Activated CD4-positive, alpha-beta T cell treated with anti-CD3 and anti-CD28 coated beads, Interleukin-2, amount 10 ng/mL, durations not matched to agents 7 days and 5 days (primary cell): ENCODE measurements around the gene DCXR. TPM values are rescaled to one million over a fixed set of nuclear protein-coding genes. Genes with fewer than 3 reads are reported as not detected.

ENCODE experiments used
- CTCF ChIA-PET: fragments of 350-600 bp; sonication (Branson Sonifier 250); formaldehyde crosslinking; loops from one replicate; lab custom pipeline; 2021; ENCODE audit warnings: antibody characterized with exemption; lab: Charles Lee
- POLR2A ChIA-PET: fragments of 350-600 bp; sonication (Branson Sonifier 250); formaldehyde crosslinking; loops from one replicate; lab custom pipeline; 2021; ENCODE audit warnings: antibody characterized with exemption; lab: Charles Lee
- DNase-seq: peaks from one replicate; pipeline ENCODE4 v3.0.0-alpha.2; 2020
- H3K27ac Mint-ChIP-seq: one replicate; pipeline ENCODE4 v1.8.0; 2021; ENCODE audit warnings: mild to moderate bottlenecking, moderate library complexity, mixed read lengths
- H3K27me3 Mint-ChIP-seq: one replicate; pipeline ENCODE4 v1.8.0; 2021; ENCODE audit warnings: mixed read lengths
- H3K36me3 Mint-ChIP-seq: one replicate; pipeline ENCODE4 v1.8.0; 2021; ENCODE audit warnings: low read depth, mixed read lengths
- H3K4me1 Mint-ChIP-seq: one replicate; pipeline ENCODE4 v1.8.0; 2021; ENCODE audit warnings: mixed read lengths
- H3K4me3 Mint-ChIP-seq: one replicate; pipeline ENCODE4 v1.8.0; 2021; ENCODE audit warnings: mild to moderate bottlenecking, moderate library complexity, mixed read lengths
- H3K9me3 Mint-ChIP-seq: one replicate; pipeline ENCODE4 v1.8.0; 2021; ENCODE audit warnings: mixed read lengths
- total RNA-seq, 2 experiments: library from RNA; stranded (reverse); gene quantifications; one replicate each; pipeline ENCODE4 v1.2.3, GENCODE V29; 2021

The DCXR gene
- total RNA-seq, 2 experiments from 2014 or later, result 140 to 144 TPM

GRCh38 chr17:81991684-81992305 is 45.7 kb downstream of the DCXR start:
- ChIA-PET POLR2A (no interaction called here), CTCF (no interaction called here)
- peaks cover 4% of the 10 kb centered on the region for H3K4me1 Mint-ChIP-seq
- H3K9me3 Mint-ChIP-seq, result no peaks in the 10 kb centered on the region
- H3K4me3 Mint-ChIP-seq, result no peak overlapping the region
- H3K27me3 Mint-ChIP-seq, result no peaks in the 10 kb centered on the region
- no peak for DNase-seq
- no peak overlapping the region for H3K27ac Mint-ChIP-seq
- peaks cover 1% of the 10 kb centered on the region for H3K36me3 Mint-ChIP-seq

- peaks cover 6% of the 10 kb centered on the region for H3K36me3 Mint-ChIP-seq
- H3K4me3 Mint-ChIP-seq, result no peak overlapping the region
- peaks cover 4% of the 10 kb centered on the region for H3K4me1 Mint-ChIP-seq
- no peak for DNase-seq
- H3K9me3 Mint-ChIP-seq, result no peaks in the 10 kb centered on the region
- H3K27ac Mint-ChIP-seq, result no peak overlapping the region
- POLR2A ChIA-PET, result no interaction called here
- CTCF ChIA-PET, result interaction anchor here (0.9 to 1.7 kb wide), 2 partner anchors 13 to 31 kb away, joined by 3 read pairs; no protein-coding TSS in a partner anchor
- no peaks in the 10 kb centered on the region for H3K27me3 Mint-ChIP-seq
Measured at GRCh38 chr17:81990836-81991683, 46.4 kb downstream of the DCXR start.

- no peak for DNase-seq
- no peaks in the 10 kb centered on the region for H3K9me3 Mint-ChIP-seq
- POLR2A ChIA-PET, result no interaction called here
- H3K4me1 Mint-ChIP-seq, result peaks cover 19% of the 10 kb centered on the region
- H3K4me3 Mint-ChIP-seq, result no peak overlapping the region
- CTCF ChIA-PET, result no interaction called here
- no peaks in the 10 kb centered on the region for H3K27me3 Mint-ChIP-seq
- peaks cover 19% of the 10 kb centered on the region for H3K36me3 Mint-ChIP-seq
- no peak overlapping the region for H3K27ac Mint-ChIP-seq
Measured at GRCh38 chr17:81987161-81987770, 50.2 kb downstream of the DCXR start.

- DNase-seq, result no peak
- ChIA-PET POLR2A (no interaction called here), CTCF (interaction anchor here (1.1 kb wide), 1 partner anchor 27 kb away, joined by 4 read pairs; no protein-coding TSS in a partner anchor)
- no peaks in the 10 kb centered on the region for H3K9me3 Mint-ChIP-seq
- peaks cover 19% of the 10 kb centered on the region for H3K36me3 Mint-ChIP-seq
- H3K4me3 Mint-ChIP-seq, result no peak overlapping the region
- H3K27ac Mint-ChIP-seq, result no peak overlapping the region
- H3K27me3 Mint-ChIP-seq, result no peaks in the 10 kb centered on the region
- peaks cover 23% of the 10 kb centered on the region for H3K4me1 Mint-ChIP-seq
Measured at GRCh38 chr17:81986606-81987005, 50.9 kb downstream of the DCXR start.

Other genes starting within 250 kb of the DCXR start
- not detected for gene GCGR, start 233.5 kb downstream of the DCXR start, total RNA-seq
- gene MCRIP1, start 204.4 kb downstream of the DCXR start, total RNA-seq, result 10 to 100 TPM; 45.7 to 47.8 TPM
- not detected for gene PPP1R27, start 202.6 kb downstream of the DCXR start, total RNA-seq
- gene P4HB, start 177.2 kb downstream of the DCXR start, total RNA-seq, result 100 to 1,000 TPM; 420 to 499 TPM
- 100 to 1,000 TPM; 654 to 714 TPM for gene ARHGDIA, start 166.4 kb downstream of the DCXR start, total RNA-seq
- 100 to 1,000 TPM; 197 to 221 TPM for gene ALYREF, start 146.1 kb downstream of the DCXR start, total RNA-seq
- gene ANAPC11, start 146.0 kb downstream of the DCXR start, total RNA-seq, result 10 to 100 TPM; 83.2 to 96.8 TPM
- under 1 TPM; 0.48 to 0.69 TPM for gene NPB, start 135.5 kb downstream of the DCXR start, total RNA-seq
- gene PCYT2, start 126.3 kb downstream of the DCXR start, total RNA-seq, result 10 to 100 TPM; 37.6 to 39.0 TPM
- 10 to 100 TPM; 55.6 to 71.2 TPM for gene SIRT7, start 119.5 kb downstream of the DCXR start, total RNA-seq
- 10 to 100 TPM; 15.8 to 20.2 TPM for gene MAFG, start 110.0 kb downstream of the DCXR start, total RNA-seq
- gene PYCR1, start 100.4 kb downstream of the DCXR start, total RNA-seq, result 10 to 100 TPM; 22.8 to 26.9 TPM
- not detected for gene MYADML2, start 90.5 kb downstream of the DCXR start, total RNA-seq
- under 1 TPM; 0.23 to 0.55 TPM for gene NOTUM, start 76.5 kb downstream of the DCXR start, total RNA-seq
- gene ASPSCR1, start 60.1 kb downstream of the DCXR start, total RNA-seq, result 10 to 100 TPM; 34.0 to 37.6 TPM
- gene CENPX, start 14.8 kb downstream of the DCXR start, total RNA-seq, result 10 to 100 TPM; 57.3 to 73.0 TPM
- gene LRRC45, start 14.4 kb downstream of the DCXR start, total RNA-seq, result 10 to 100 TPM; 54.5 to 68.4 TPM
- 10 to 100 TPM; 12.2 to 13.7 TPM for gene RAC3, start 6.0 kb downstream of the DCXR start, total RNA-seq
- gene RFNG, start 14.1 kb upstream of the DCXR start, total RNA-seq, result 10 to 100 TPM; 29.0 to 29.8 TPM
- gene GPS1, start 14.2 kb upstream of the DCXR start, total RNA-seq, result 10 to 100 TPM; 78.5 to 92.1 TPM
- gene DUS1L, start 28.1 kb upstream of the DCXR start, total RNA-seq, result 100 to 1,000 TPM; 113 to 127 TPM
- 100 to 1,000 TPM; 138 to 139 TPM for gene FASN, start 60.5 kb upstream of the DCXR start, total RNA-seq
- gene CCDC57, start 175.1 kb upstream of the DCXR start, total RNA-seq, result 10 to 100 TPM; 60.5 to 69.7 TPM
- 100 to 1,000 TPM; 104 to 140 TPM for gene SLC16A3, start 191.3 kb upstream of the DCXR start, total RNA-seq
- gene CSNK1D, start 236.0 kb upstream of the DCXR start, total RNA-seq, result 100 to 1,000 TPM; 115 to 142 TPM